Stimulated activated naive CD8-positive, alpha-beta T cell treated with anti-CD3 and anti-CD28 coated beads, Interleukin-15, Interleukin-2, amounts not matched to agents 100 U/mL and 50 U/mL, for 24 hours (primary cell): ENCODE measurements around the gene SLC1A5.

Experiments used
- ATAC-seq: fragments of 150-1000 bp; cut with Tn5 transposase; one replicate; pipeline ENCODE4 v1.10.0; 2021
- DNase-seq: peaks from one replicate; pipeline ENCODE4 v3.0.0; 2021

SLC1A5 gene

DNA sequence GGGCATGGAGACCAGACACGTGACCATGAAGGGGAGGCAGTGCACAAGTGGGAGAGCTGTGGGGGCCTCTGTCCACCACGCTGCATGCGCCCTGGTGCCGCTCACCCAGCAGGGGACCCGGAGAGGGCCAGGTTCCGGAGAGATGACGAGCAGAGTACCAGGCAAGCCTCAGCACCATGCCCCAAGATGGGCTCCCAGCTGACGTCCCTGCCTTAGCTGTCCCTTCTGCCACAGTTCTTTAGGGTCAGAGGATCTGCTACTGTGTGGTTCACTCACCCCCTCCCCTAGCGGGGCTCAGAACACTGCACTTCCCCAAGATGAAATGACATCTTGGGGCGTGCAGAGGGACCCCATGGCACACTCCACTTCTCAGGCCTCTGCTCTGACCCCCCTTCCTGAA, 61.8 kb downstream of the SLC1A5 start:
- DNase-seq, result no peak
- ATAC-seq, result no peak

DNA sequence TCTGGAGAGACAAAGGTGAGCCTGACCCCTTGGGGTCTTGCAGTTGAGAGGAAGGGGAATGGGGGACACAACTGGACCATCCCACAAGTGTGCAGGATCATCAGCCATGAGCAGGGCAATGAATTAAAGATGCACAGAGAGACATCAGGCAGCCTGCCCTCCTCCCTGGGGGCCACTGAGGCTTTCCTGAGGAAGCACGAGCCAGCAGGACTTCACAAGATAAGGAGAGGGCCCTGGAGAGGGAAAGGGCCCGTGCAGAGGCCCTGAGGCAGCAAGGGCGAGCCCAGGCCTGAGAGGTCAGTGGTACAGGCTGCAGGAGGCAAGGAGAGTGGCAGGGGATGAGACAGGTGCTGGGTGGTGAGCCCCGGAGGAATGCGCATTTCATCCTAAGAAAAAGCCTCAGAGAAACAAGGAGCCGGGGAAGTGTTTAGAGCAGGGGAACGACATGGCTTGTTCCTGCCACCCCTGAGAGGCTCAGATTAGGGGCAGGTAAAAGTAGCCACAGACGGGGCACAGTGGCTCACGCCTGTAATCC, 62.5 kb downstream of the SLC1A5 start:
- DNase-seq, result no peak
- no peak for ATAC-seq

DNA sequence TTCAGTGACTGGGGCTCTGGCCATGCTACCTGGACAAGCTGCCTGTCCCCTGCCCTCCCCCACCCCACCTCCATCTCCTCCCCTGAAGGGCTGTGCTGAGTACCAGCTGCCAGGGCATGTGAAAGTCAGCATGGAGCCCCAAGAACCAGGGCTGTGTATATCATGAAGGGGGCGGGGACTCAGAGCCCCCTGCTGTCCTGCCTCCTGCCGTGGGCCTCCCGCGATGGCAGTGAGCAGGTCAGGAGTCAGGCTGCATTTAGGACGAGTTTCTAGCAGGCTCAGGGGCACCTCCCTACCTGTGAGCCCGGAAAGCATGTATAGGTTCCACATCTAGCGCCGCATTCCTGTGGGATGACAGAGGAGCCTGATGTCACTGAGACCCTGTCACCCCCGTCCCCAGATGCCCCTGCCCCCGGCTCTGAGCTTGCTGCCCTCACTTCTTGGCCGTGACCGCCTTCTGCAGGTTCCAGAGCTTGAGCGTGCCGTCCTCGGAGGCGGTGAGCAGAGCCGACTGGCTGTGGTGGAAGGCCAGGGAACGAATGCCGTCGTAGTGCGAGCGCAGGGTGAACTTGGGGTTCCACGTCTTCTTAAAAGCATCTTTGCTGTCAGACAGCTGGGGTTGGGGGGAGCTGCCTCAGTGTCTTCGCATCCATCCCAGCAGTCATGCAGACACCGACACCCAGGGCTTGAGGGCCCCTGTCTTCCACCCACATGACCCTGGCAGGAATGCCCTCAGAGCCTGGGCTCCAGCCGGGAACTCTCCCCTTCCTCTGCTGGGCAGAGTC, 63.2 kb downstream of the SLC1A5 start:
- ATAC-seq, result no peak

More for the DNA sequence above, 63.2 kb downstream of the SLC1A5 start:
- DNase-seq, result no peak
